Right kidney (tissue), 1 donor: ENCODE data around the gene LHPP.
A peak's percentile ranks its signal among the peaks of the same experiment; 100 is the strongest.
"Not testable (repeated sequence)": the region's sequence is repeated elsewhere in the genome, so short reads cannot be mapped to it uniquely, and the experiment has no call there.

Source experiments
- DNase-seq: peaks from one replicate; pipeline ENCODE4 v3.0.0-alpha.2; 2016

The LHPP gene

GRCh38 chr10:124570646-124571045 is 109.0 kb downstream of the LHPP start:
- DNase-seq, result no peak

DNA sequence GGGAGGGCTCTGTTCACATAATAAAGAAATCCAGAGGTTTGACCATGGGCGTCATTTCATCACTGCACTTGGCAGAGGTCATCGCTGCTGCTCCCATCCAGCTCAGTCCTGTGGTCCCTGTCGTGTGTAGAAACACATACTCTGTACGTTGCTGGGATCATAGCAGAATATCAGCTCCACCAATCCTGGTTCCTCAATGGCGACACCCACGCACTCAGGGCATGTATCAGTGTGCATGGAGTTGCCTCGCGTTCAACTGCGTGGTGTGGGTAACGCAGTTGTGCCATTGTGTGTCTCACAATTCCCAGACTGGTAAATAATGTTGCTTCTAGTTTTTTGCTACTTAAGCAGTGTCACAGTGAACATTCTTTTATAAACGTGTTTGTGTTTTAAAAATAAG is 111.1 kb downstream of the LHPP start:
- DNase-seq, result no peak

DNA sequence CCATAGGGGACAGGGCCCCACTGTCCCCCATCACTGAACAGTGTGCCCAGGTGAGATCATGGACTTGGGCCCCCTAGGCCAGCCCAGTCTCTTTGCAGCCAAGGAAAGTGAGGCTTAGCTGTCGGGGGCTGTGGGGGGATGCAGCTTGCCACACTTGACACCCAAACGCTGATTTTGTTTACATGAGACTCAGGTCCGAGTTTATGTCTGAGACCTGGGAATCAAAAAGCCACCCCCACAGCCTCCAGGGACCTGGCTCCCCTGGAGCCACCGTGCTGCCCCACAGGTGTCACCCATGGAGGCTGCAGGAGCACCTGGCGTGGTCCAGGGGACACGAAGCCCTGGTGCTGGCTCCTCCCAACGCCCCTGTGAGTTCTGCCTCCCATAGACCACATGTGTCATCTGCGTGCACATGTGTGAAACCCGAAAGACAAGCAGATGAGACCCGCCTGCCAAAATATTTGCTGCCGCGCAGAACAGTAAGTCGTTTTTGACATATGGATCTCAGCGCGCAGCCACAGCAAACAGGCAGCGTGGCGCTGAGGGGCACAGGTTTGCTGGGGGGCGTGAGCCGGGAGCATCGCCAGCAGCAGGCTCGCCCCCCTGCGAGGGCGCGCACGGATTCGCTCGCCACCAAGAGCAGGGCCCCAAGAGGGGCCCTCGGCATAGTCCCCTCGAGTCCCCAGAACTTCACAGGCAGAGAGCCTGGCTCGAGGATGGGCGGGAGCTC is 112.3 kb downstream of the LHPP start:
- DNase-seq, result no peak

- no peak for DNase-seq
These were observed 112.9 kb downstream of the LHPP start for GRCh38 chr10:124574456-124575070.

GRCh38 chr10:124575107-124576035 is 113.7 kb downstream of the LHPP start:
- DNase-seq, result no peak

GRCh38 chr10:124576526-124577420 is 115.2 kb downstream of the LHPP start:
- DNase-seq, result no peak

DNA sequence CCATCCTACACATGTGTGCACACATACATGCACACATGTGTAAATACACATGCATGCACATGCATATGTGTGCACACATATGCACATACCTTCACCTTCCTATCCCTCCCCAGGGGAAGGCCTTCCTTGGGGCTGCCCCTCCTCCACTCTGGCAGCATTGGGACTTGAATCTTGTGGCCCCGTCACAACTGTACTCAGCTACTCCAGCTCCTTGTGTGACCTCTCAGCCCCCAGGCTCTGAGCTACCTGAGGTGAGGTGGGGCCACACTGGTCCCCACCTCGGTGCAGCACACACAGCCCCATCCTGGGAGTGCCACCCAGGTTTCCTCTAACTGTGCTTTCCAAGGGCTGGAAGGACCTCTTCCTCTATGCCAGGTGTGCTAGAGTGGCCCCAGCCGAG is 116.0 kb downstream of the LHPP start:
- no peak for DNase-seq

- no peak for DNase-seq
These were observed 116.8 kb downstream of the LHPP start for GRCh38 chr10:124578231-124579010.

GRCh38 chr10:124579011-124579399 is 117.4 kb downstream of the LHPP start:
- no peak for DNase-seq

DNA sequence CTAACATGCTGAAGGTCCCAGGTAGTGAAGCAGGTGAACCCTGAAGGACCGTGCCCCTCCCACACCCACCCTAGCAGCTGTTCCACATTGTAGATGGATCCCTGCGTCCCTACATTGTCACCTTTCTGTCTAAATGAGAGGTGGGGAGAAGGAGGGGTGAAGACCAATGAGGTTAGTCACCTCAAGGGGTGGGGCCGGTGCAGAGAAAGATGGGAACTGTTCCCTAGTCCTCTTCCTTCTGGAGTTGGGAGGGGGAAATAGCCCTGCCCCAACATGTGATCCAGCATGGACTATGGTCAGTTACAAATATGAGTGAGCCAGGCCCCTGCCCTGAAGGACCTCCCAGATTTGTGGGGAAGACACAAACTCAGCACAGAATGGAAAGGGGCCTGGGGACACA is 124.5 kb downstream of the LHPP start:
- DNase-seq, result no peak

DNA sequence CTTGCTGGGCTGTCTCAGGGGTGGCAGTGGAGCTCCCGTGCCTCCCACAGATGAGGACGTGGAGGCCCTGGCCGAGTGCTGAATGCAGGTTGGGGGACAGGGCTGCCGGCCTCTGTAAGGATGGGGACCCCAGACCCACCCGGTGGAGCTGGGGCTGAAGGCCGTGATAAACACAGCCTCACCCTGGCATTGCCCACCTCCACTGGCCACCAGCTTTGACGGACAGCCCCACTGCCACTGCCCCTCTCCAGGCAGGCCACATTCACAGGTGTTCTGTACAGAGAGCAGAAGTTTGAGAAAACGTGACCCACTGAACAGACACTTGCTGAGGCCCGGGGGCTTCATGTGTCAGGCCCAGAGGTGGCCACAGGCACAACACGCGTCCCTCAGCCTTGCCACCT is 126.2 kb downstream of the LHPP start:
- no peak for DNase-seq

DNA sequence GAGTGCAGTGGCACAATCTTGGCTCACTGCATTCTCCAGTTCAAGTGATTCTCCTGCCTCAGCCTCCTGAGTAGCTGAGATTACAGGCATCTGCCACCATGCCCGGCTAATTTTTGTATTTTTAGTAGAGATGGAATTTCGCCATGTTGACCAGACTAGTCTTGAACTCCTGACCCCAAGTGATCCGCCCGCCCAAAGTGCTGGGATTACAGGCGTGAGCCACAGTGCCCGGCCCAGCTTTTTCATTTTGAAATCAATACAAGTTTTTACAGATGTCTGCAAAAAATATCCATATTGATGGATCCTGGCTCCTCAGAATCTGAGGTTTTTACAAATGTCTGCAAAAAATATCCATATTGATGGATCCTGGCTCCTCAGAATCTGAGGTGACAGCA is 126.7 kb downstream of the LHPP start:
- DNase-seq, result not testable (repeated sequence)

DNA sequence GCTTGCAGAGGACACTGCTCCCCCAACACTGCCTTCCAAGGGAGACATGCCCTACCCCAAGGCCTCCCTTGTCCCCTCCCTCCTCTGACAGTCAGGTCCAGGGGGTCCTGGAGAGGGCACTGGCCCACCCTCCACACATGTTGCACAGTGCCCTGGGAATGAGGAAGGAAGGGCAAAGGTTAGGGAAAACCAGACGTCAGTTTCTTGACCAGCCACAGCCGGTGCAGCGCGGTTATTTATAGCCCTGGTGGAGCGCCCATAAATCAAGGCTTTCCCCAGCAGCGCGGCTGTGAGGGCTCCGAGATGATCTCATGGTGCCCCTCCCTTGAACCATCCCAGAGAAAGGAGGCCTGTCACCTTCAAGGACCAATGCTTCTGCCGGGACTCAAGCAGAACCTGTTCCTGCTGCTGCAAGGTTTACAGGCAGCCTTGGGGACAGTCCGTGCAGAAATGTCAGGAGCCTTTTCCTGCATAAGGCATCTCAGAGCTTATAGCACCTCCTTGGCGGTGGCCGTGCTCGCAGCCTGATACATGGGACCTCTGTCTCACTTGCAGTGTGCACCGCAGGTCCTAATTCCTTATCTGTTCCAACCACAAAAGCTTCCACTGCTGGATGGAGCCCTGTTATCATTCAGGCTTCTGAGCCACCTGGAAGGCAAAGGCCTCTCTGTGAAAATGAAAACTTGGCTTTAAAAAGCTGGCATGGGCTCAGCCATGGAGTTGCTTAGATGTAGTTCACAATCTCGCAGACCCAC is 127.3 kb downstream of the LHPP start:
- peak; percentile 70 for DNase-seq

- DNase-seq, result no peak
These were observed 127.9 kb downstream of the LHPP start for GRCh38 chr10:124589491-124590041.

DNA sequence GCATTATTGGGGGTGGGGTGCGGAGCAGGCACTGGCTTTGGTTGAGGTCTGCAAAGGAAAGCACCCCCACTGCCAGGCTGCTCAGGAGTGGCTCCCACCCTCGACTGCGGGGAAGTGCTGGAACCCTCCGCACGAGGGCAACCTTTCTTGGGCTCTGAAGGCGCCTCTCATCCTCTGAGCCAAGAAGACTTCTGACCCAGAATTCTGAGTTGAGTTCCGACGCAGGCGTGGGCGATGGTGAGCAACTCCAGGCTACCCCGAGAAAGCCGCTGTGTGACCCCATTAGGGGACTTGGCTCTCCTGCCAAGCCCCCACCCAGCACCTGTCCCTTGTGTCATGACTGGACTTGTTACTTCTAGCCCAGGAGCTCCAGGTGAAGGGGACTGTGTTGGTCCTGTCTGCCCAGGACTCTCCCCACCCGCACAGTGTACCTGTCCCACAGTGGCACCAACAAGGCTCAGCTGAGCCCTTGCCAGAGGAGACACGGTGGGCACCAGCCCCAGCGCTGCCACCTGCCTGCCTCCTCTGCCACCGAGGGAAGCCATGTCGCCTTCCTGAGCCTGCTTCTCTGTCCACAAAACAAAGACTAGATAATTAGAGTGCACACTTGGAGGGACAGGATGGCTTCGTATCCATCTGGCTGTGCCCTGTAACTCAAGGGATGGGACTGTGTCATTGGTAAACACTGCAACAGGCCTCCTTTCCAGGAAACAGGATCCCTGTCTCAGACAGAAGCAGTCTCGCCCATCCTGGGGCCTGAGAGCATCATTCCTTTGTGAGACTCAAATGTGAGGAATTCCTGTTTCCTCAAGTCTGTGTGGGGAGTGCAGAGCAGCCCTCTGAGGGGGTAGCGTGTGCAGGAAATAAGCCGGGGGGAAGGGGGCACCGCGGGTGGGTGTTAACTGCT is 128.8 kb downstream of the LHPP start:
- DNase-seq, result no peak

DNA sequence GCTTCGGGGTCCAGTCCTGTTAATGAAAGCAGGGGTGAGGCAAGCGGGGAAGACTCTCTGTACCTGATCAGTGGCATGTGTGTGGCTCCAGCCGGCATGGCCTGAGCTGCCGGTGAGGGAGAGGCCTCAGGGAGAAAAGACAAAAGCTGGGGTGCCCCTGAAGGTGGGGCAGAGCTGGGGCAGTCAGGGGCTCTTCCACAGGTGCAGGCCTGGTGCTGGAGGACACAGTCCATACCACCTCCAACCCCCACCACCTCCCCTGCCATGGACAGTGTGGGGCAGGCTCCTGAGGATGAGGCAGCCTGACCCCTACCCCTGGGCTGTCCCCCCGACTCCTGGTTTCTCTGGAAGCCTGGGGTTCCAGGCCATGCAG is 129.5 kb downstream of the LHPP start:
- DNase-seq, result no peak

DNA sequence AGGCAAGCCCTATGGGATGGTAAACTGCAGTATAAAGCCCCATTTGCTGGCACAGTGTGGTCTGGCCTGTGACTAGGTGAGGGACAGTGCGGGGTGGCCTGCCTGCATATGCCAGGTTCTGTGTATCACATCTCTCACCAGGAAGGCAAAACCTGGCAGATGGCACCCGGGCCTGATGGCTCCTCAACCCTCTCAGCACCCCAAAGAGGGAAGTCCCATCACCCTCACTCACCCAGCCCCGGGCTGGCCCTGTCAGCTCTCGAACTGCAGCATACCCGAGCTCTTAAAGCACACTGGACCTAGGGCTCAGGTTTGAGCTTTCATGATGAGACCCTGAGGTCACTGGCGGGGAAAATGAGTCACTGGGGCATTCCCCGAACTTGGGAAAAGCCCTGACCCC is 130.5 kb downstream of the LHPP start:
- DNase-seq, result no peak

DNA sequence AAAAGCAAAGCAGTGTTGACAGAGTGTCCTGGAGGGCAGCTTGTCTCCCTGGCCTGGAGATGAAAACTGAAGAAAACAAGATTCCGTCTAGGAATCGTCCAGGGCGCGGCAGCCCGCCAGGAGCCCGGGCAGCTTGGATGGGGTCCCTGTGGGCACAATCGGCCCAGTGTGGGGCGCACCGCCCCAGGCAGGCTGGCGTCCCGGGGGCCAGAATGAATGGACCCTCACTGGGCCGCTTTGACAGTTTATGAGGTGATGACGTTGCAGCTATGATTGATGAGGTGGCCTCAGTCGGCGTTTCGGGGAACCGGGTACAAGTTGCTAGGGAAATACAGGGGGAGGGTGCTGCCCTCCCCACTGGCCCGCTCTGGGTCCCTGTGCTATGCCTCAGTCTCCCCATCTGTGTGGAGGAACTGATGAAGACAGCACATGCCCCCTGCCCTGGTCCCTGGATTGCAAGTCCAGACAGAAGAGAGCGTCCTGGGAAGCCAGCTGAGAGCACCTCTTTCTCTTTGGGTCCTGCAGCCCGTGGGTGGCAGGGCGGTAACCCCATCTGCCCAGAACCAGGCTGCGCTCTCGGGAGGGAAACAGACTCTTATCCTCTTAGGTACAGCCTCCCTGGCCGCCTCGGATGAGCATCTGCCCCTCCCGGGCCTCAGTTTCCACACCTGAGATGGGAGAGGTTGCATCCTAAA is 131.3 kb downstream of the LHPP start:
- DNase-seq, result no peak
